Measurements from ENCODE around the gene KANSL1.

- TF ChIP-seq CTCF (IDR thresholded peaks at IDR 0.05; ENCODE audit: insufficient read depth, low read depth, low read length) (no peak), EZH2 (IDR thresholded peaks at IDR 0.05; ENCODE audit: insufficient read depth, low read length) (no peak)
These were observed 201.9 kb downstream of the KANSL1 start for GRCh38 chr17:45991341-45991740.
